Measurements from ENCODE around the gene SLC39A11. TPM values are rescaled to one million over a fixed set of nuclear protein-coding genes. Genes with fewer than 3 reads are reported as not detected.

Gene SLC39A11
- total and polyA plus RNA-seq, 4 donors = 18.9 to 44.9 (median 28.2) TPM

DNA sequence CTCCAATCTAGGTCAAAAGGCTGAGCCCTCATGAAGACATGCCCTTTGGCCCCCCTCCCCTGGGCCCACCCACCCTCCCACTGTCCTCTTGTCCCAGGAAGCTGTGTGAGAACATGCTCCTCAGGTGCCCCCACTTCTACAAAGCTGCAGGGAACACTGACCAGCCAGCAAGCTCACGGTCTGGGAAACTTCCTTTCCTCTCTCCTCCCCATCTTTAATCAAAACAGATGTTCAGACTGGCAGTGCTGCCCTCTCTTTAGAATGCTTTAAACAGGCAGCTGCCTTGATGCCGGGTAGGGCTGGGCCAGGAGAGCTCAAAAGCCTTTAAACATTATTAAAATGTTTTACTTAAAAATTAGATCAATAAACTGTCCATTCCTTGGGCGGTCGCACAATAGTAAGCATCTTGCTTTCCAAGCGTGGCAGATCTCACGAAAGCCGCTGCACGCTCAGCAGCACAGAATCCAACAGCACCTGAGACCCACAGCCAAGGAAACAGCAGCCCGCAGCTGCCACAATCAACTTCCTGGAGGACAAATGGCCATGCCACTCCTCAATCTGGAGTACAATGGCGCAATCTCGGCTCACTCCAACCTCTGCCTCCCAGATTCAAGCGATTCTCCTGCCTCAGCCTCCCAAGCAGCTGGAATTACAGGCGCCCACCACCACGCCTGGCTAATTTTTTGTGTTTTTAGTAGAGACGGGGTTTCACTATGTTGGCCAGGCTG, 399.2 kb downstream of the SLC39A11 start:
- H3K4me1 ChIP-seq (ENCODE audit: control insufficient read depth in 4 of 4, insufficient read depth in 4 of 4, low read length in 3 of 4) = no peaks in the 10 kb centered on the region
- TF ChIP-seq HNF4G (IDR thresholded peaks at IDR 0.05) (no peak), FOXA2 (IDR thresholded peaks at IDR 0.05) (no peak), YY1 (IDR thresholded peaks at IDR 0.05) (no peak), FOXA1 (IDR thresholded peaks at IDR 0.05) (no peak), TAF1 (conservative IDR thresholded peaks at IDR 0.05) (no peak), SP1 (IDR thresholded peaks at IDR 0.05) (no peak), HNF4A (conservative IDR thresholded peaks at IDR 0.05) (no peak), RAD21 (IDR thresholded peaks at IDR 0.05) (no peak), NR2F2 (IDR thresholded peaks at IDR 0.05) (no peak), CTCF (IDR thresholded peaks at IDR 0.05; ENCODE audit: low read depth, low read length, missing input control) (no peak), GABPA (IDR thresholded peaks at IDR 0.05 in 1 of 2, conservative IDR thresholded peaks at IDR 0.05 in 1 of 2) (no peak), EGR1 (IDR thresholded peaks at IDR 0.05; ENCODE audit: low read depth in 2 of 2) (no peak)
- TF ChIP-seq, protein P1, sequence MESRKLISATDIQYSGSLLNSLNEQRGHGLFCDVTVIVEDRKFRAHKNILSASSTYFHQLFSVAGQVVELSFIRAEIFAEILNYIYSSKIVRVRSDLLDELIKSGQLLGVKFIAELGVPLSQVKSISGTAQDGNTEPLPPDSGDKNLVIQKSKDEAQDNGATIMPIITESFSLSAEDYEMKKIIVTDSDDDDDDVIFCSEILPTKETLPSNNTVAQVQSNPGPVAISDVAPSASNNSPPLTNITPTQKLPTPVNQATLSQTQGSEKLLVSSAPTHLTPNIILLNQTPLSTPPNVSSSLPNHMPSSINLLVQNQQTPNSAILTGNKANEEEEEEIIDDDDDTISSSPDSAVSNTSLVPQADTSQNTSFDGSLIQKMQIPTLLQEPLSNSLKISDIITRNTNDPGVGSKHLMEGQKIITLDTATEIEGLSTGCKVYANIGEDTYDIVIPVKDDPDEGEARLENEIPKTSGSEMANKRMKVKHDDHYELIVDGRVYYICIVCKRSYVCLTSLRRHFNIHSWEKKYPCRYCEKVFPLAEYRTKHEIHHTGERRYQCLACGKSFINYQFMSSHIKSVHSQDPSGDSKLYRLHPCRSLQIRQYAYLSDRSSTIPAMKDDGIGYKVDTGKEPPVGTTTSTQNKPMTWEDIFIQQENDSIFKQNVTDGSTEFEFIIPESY (IDR thresholded peaks at IDR 0.05) = no peak
- TF ChIP-seq, protein P2, sequence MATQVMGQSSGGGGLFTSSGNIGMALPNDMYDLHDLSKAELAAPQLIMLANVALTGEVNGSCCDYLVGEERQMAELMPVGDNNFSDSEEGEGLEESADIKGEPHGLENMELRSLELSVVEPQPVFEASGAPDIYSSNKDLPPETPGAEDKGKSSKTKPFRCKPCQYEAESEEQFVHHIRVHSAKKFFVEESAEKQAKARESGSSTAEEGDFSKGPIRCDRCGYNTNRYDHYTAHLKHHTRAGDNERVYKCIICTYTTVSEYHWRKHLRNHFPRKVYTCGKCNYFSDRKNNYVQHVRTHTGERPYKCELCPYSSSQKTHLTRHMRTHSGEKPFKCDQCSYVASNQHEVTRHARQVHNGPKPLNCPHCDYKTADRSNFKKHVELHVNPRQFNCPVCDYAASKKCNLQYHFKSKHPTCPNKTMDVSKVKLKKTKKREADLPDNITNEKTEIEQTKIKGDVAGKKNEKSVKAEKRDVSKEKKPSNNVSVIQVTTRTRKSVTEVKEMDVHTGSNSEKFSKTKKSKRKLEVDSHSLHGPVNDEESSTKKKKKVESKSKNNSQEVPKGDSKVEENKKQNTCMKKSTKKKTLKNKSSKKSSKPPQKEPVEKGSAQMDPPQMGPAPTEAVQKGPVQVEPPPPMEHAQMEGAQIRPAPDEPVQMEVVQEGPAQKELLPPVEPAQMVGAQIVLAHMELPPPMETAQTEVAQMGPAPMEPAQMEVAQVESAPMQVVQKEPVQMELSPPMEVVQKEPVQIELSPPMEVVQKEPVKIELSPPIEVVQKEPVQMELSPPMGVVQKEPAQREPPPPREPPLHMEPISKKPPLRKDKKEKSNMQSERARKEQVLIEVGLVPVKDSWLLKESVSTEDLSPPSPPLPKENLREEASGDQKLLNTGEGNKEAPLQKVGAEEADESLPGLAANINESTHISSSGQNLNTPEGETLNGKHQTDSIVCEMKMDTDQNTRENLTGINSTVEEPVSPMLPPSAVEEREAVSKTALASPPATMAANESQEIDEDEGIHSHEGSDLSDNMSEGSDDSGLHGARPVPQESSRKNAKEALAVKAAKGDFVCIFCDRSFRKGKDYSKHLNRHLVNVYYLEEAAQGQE (IDR thresholded peaks at IDR 0.05) = no peak
- TF ChIP-seq, protein P3, sequence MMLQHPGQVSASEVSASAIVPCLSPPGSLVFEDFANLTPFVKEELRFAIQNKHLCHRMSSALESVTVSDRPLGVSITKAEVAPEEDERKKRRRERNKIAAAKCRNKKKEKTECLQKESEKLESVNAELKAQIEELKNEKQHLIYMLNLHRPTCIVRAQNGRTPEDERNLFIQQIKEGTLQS (IDR thresholded peaks at IDR 0.05) = no peak
- H3K9me3 ChIP-seq (ENCODE audit: control insufficient read depth in 4 of 4, low read length in 3 of 4) = no peaks in the 10 kb centered on the region
- no peak overlapping the region for H3K27ac ChIP-seq (ENCODE audit: low read depth in 1 of 2, low read length in 2 of 2)
- DNase-seq (ENCODE audit: low spot score) = no peak
- H3K27me3 ChIP-seq (ENCODE audit: control insufficient read depth in 4 of 4, insufficient read depth in 4 of 4, low read length in 3 of 4) = no peaks in the 10 kb centered on the region
- no peak overlapping the region for H3K4me3 ChIP-seq (ENCODE audit: low read depth in 1 of 3, low read length in 3 of 3)
- H3K9ac ChIP-seq (ENCODE audit: low read depth in 1 of 2, low read length in 2 of 2) = no peak overlapping the region
- peaks cover 0 to 3% (median 0%) of the 10 kb centered on the region in 4 donors for H3K36me3 ChIP-seq (ENCODE audit: control insufficient read depth in 4 of 4, insufficient read depth in 3 of 4, low read depth in 1 of 4, low read length in 3 of 4)
- WGBS = 95% methylated on average over 15 of the region's 15 CpGs

DNA sequence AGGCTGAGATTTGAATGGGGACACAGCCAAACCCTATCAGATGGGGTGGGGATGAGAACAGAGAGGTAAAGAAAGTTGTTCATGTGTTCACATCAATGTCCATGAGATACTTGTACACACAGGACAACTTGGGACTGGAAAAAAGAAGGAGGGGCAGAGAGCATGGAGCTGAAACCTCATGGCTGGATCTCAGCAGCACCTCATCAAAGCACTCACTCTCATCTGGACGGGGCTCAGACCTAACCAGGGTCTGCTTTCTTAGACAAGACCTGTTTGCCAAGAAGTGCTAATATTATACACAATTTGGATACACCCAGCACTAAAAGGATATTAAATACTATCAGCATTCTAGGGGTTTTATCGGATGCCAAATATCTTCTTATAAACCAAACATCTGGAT, 399.8 kb downstream of the SLC39A11 start:
- Histone ChIP-seq H3K4me1 (ENCODE audit: control insufficient read depth in 4 of 4, insufficient read depth in 4 of 4, low read length in 3 of 4) (no peaks in the 10 kb centered on the region), H3K27me3 (ENCODE audit: control insufficient read depth in 4 of 4, insufficient read depth in 4 of 4, low read length in 3 of 4) (no peaks in the 10 kb centered on the region), H3K27ac (ENCODE audit: low read depth in 1 of 2, low read length in 2 of 2) (no peak overlapping the region), H3K36me3 (ENCODE audit: control insufficient read depth in 4 of 4, insufficient read depth in 3 of 4, low read depth in 1 of 4, low read length in 3 of 4) (peaks cover 0 to 3% (median 0%) of the 10 kb centered on the region in 4 donors), H3K4me3 (ENCODE audit: low read depth in 1 of 3, low read length in 3 of 3) (no peak overlapping the region), H3K9me3 (ENCODE audit: control insufficient read depth in 4 of 4, low read length in 3 of 4) (no peaks in the 10 kb centered on the region), H3K9ac (ENCODE audit: low read depth in 1 of 2, low read length in 2 of 2) (no peak overlapping the region)
- no peak for DNase-seq (ENCODE audit: low spot score)
- 91% methylated on average over 2 of the region's 2 CpGs for WGBS
- TF ChIP-seq RXRA (IDR thresholded peaks at IDR 0.05) (no peak), NR2F2 (IDR thresholded peaks at IDR 0.05) (no peak), EGR1 (IDR thresholded peaks at IDR 0.05; ENCODE audit: low read depth in 2 of 2) (no peak), MAX (IDR thresholded peaks at IDR 0.05) (no peak), YY1 (IDR thresholded peaks at IDR 0.05) (no peak), GABPA (IDR thresholded peaks at IDR 0.05 in 1 of 2, conservative IDR thresholded peaks at IDR 0.05 in 1 of 2) (no peak), HNF4G (IDR thresholded peaks at IDR 0.05) (no peak), JUND (IDR thresholded peaks at IDR 0.05) (no peak)
- TF ChIP-seq, protein P2 (IDR thresholded peaks at IDR 0.05) = no peak
